ENCODE data around the gene SAP30BP.

Gene SAP30BP

GRCh38 chr17:75649687-75650086 is 17.5 kb upstream of the SAP30BP start:
- no peak for DNase-seq (ENCODE audit: low spot score)

- DNase-seq (ENCODE audit: low spot score): no peak
Measured at GRCh38 chr17:75650874-75651273, 16.3 kb upstream of the SAP30BP start.

- peak; percentile 36 for DNase-seq (ENCODE audit: low spot score)
Measured at GRCh38 chr17:75652341-75652740, 14.8 kb upstream of the SAP30BP start.

GRCh38 chr17:75652934-75653549 is 14.1 kb upstream of the SAP30BP start:
- DNase-seq (ENCODE audit: low spot score): peak; percentile 76

GRCh38 chr17:75654176-75654575 is 13.0 kb upstream of the SAP30BP start:
- DNase-seq (ENCODE audit: low spot score): peak; percentile 22

- peak; percentile 25 for DNase-seq (ENCODE audit: low spot score)
Measured at GRCh38 chr17:75658237-75658636, 8.9 kb upstream of the SAP30BP start.

GRCh38 chr17:75661531-75661930 is 5.6 kb upstream of the SAP30BP start:
- peak; percentile 22 for DNase-seq (ENCODE audit: low spot score)

GRCh38 chr17:75662511-75662910 is 4.6 kb upstream of the SAP30BP start:
- no peak for DNase-seq (ENCODE audit: low spot score)

GRCh38 chr17:75664099-75664549 is 3.0 kb upstream of the SAP30BP start:
- DNase-seq (ENCODE audit: low spot score): no peak

GRCh38 chr17:75665981-75666380 is 1.2 kb upstream of the SAP30BP start:
- DNase-seq (ENCODE audit: low spot score): peak; percentile 36

GRCh38 chr17:75667825-75668224 is 687 bp downstream of the SAP30BP start:
- no peak for DNase-seq (ENCODE audit: low spot score)

- DNase-seq (ENCODE audit: low spot score): no peak
Measured at GRCh38 chr17:75668489-75668888, 1.4 kb downstream of the SAP30BP start.

GRCh38 chr17:75670868-75671267 is 3.7 kb downstream of the SAP30BP start:
- DNase-seq (ENCODE audit: low spot score): no peak

GRCh38 chr17:75672011-75672410 is 4.9 kb downstream of the SAP30BP start:
- no peak for DNase-seq (ENCODE audit: low spot score)

- no peak for DNase-seq (ENCODE audit: low spot score)
Measured at GRCh38 chr17:75673487-75673886, 6.3 kb downstream of the SAP30BP start.

- DNase-seq (ENCODE audit: low spot score): no peak
Measured at GRCh38 chr17:75676461-75676860, 9.3 kb downstream of the SAP30BP start.

GRCh38 chr17:75679706-75680211 is 12.6 kb downstream of the SAP30BP start:
- DNase-seq (ENCODE audit: low spot score): no peak

- no peak for DNase-seq (ENCODE audit: low spot score)
Measured at GRCh38 chr17:75680431-75680830, 13.3 kb downstream of the SAP30BP start.

GRCh38 chr17:75681289-75681688 is 14.2 kb downstream of the SAP30BP start:
- no peak for DNase-seq (ENCODE audit: low spot score)

- DNase-seq (ENCODE audit: low spot score): no peak
Measured at GRCh38 chr17:75683583-75683982, 16.4 kb downstream of the SAP30BP start.

GRCh38 chr17:75684249-75684648 is 17.1 kb downstream of the SAP30BP start:
- DNase-seq (ENCODE audit: low spot score): no peak

GRCh38 chr17:75684924-75685323 is 17.8 kb downstream of the SAP30BP start:
- DNase-seq (ENCODE audit: low spot score): no peak

- no peak for DNase-seq (ENCODE audit: low spot score)
Measured at GRCh38 chr17:75685499-75685898, 18.4 kb downstream of the SAP30BP start.

GRCh38 chr17:75688209-75688825 is 21.2 kb downstream of the SAP30BP start:
- DNase-seq (ENCODE audit: low spot score): peak; percentile 50

Measured in ecto neural progenitor cell (in vitro differentiated cells).